CD4-positive, CD25-positive, alpha-beta regulatory T cell (primary cell): ENCODE results near the gene SLC9C1. TPM values are rescaled to one million over a fixed set of nuclear protein-coding genes. Genes with fewer than 3 reads are reported as not detected.

ENCODE experiments used
- ATAC-seq, 2 donors: fragments of 150-1000 bp; cut with Tn5 transposase; one replicate each; pipeline ENCODE4 v1.10.0; 2021; ENCODE audit warnings: low read depth in 2 of 2, moderate number of reproducible peaks in 2 of 2, moderate library complexity in 1 of 2
- DNase-seq, 3 donors: peaks; one replicate each; pipeline versions ENCODE4 v3.0.0 to v3.0.0-alpha.2; 2012 to 2022; ENCODE audit warnings: mixed read lengths in 1 of 3
- H3K27ac ChIP-seq: one replicate; pipeline ENCODE4 v1.7.0; 2013; ENCODE audit warnings: mild to moderate bottlenecking, low read length; ENCODE audit not compliant: insufficient read depth, poor library complexity, severe bottlenecking
- H3K27me3 ChIP-seq: one replicate; pipeline ENCODE4 v1.7.0; 2013; ENCODE audit warnings: low read length; ENCODE audit not compliant: control insufficient read depth, insufficient read depth
- H3K36me3 ChIP-seq: one replicate; pipeline ENCODE4 v1.7.0; 2013; ENCODE audit warnings: mild to moderate bottlenecking, low read length, moderate library complexity; ENCODE audit not compliant: control insufficient read depth, insufficient read depth
- H3K4me1 ChIP-seq: 2 replicates; pipeline ENCODE4 v1.7.0; 2013; ENCODE audit warnings: mild to moderate bottlenecking, low read length; ENCODE audit not compliant: insufficient read depth, control insufficient read depth, poor library complexity, severe bottlenecking
- H3K4me3 ChIP-seq: one replicate; pipeline ENCODE4 v1.7.0; 2013; ENCODE audit warnings: low read depth, mild to moderate bottlenecking, low read length, moderate library complexity
- H3K9me3 ChIP-seq, 2 experiments: 1 replicate in 1 of 2; 2 replicates in 1 of 2; pipeline ENCODE4 v1.7.0; 2013; ENCODE audit warnings: low read length in 2 of 2, mild to moderate bottlenecking in 1 of 2, moderate library complexity in 1 of 2; ENCODE audit not compliant: control insufficient read depth in 2 of 2
- H3K27ac Mint-ChIP-seq, 3 donors: one replicate each; pipeline ENCODE4 v1.8.0; 2020 to 2022; ENCODE audit warnings: mild to moderate bottlenecking in 3 of 3, mixed read lengths in 3 of 3, moderate library complexity in 2 of 3
- H3K27me3 Mint-ChIP-seq: one replicate; pipeline ENCODE4 v1.8.0; 2022; ENCODE audit warnings: mild to moderate bottlenecking, mixed read lengths
- H3K36me3 Mint-ChIP-seq: one replicate; pipeline ENCODE4 v1.8.0; 2020; ENCODE audit warnings: mixed read lengths
- H3K4me1 Mint-ChIP-seq, 4 donors: one replicate each; pipeline ENCODE4 v1.8.0; 2020 to 2022; ENCODE audit warnings: mixed read lengths in 4 of 4, mild to moderate bottlenecking in 1 of 4
- H3K4me3 Mint-ChIP-seq, 4 donors: one replicate each; pipeline ENCODE4 v1.8.0; 2020 to 2022; ENCODE audit warnings: mild to moderate bottlenecking in 4 of 4, mixed read lengths in 4 of 4, moderate library complexity in 3 of 4
- H3K9me3 Mint-ChIP-seq, 7 donors: one replicate each; pipeline ENCODE4 v1.8.0; 2020 to 2022; ENCODE audit warnings: mixed read lengths in 7 of 7, mild to moderate bottlenecking in 3 of 7, moderate library complexity in 2 of 7
- polyA plus RNA-seq, 4 donors: library from polyadenylated mRNA; unstranded; fragments of 300-500 nt; fragmentation: Illumina TruSeq; gene quantifications; one replicate each; pipeline ENCODE4 v1.2.3, GENCODE V29; 2021
- total RNA-seq: library from RNA; stranded (reverse); gene quantifications from one replicate; pipeline ENCODE4 v1.2.3, GENCODE V29; 2022

SLC9C1 gene
- total and polyA plus RNA-seq, 5 donors from 2014 or later = not detected

DNA sequence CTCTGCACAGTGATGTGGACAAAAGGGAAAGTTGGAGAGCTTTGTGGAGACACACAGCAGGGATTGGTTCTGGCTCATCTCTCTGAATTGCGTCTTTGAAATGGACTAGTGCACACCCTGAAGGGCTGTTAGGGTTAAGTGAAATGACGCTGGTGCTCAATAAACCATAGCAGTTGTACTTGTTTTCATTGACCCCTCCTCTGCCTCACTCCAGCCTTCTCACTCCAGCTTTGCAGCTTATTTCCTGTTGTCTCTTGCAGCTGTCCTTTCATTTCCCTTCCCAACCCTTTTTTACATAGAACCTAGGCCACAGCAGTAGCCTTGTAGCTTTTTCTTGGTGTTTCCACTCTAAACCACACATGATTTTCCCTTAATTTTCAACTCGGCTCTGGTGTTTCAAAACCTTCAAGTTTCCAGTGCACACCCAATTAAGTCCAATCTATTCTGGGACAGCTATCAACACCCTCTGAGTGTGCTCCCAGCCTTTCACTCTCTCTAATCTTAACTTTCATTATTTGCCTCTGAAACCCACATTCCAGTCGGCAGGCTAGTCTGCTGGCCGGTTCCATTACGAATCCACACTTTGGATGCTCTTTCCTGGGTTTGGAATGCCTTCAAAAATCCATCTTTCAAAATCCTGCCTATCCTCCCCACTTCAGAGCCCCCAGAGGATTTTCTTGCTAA, 201.4 kb downstream of the SLC9C1 start:
- Histone ChIP-seq H3K27me3 (peaks cover 11% of the 10 kb centered on the region), H3K27ac (no peak overlapping the region), H3K4me1 (no peaks in the 10 kb centered on the region), H3K4me3 (no peak overlapping the region), H3K9me3 (no peaks in the 10 kb centered on the region), H3K36me3 (no peaks in the 10 kb centered on the region)
- peaks cover 0 to 21% (median 8%) of the 10 kb centered on the region in 4 donors for H3K4me1 Mint-ChIP-seq
- H3K27me3 Mint-ChIP-seq = peaks cover 19% of the 10 kb centered on the region
- H3K4me3 Mint-ChIP-seq = no peak overlapping the region
- no peaks in the 10 kb centered on the region for H3K36me3 Mint-ChIP-seq
- no peaks in the 10 kb centered on the region for H3K9me3 Mint-ChIP-seq
- H3K27ac Mint-ChIP-seq = peak overlapping the region in 1 of 3 donors; percentile 60
- ATAC-seq (no peak), DNase-seq (no peak)

DNA sequence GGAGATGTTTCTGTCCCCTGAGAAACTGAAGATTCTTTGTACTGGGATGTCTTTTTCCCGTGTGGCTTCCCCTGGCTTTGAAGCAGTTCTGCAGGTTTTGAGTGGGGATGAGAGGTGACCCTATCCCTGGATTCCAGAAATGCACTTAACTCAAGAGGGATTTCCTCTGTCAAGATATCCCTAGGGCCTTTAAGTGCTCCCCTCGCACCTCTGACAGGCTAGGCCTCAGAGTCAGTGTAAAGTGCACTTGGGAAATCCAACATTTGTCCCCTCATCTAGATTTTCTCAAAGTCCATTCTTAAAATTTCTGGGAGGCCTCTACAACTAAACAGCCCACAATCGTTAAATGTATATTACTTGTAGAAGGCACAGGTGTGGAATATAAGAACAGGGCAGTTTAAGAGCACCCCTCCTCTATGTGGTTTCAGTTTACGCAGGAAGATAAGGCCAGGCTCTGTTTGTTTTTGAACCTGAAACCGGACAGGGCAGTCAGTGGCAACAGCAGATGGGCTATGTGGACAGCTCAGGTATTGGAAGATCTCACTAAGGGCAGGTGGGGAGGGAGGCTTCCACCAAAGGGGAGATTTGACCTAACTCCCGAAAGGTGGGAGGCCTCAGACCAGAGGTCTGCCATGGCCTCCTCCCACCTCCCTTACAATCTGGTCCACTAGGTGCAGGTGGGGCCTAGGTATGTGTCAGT, 203.0 kb downstream of the SLC9C1 start:
- ATAC-seq (no peak), DNase-seq (no peak)
- H3K4me1 Mint-ChIP-seq = peaks cover 0 to 34% (median 15%) of the 10 kb centered on the region in 4 donors
- H3K27ac Mint-ChIP-seq = peak overlapping the region in 1 of 3 donors; percentile 13
- Histone ChIP-seq H3K36me3 (no peaks in the 10 kb centered on the region), H3K4me1 (peaks cover 9% of the 10 kb centered on the region), H3K27me3 (peaks cover 13% of the 10 kb centered on the region), H3K27ac (no peak overlapping the region), H3K4me3 (no peak overlapping the region), H3K9me3 (no peaks in the 10 kb centered on the region)
- H3K27me3 Mint-ChIP-seq = peaks cover 21% of the 10 kb centered on the region
- no peak overlapping the region for H3K4me3 Mint-ChIP-seq
- no peaks in the 10 kb centered on the region for H3K36me3 Mint-ChIP-seq
- no peaks in the 10 kb centered on the region for H3K9me3 Mint-ChIP-seq

Other genes starting within 250 kb of the SLC9C1 start
- 0.59 TPM for gene C3orf52, start 207.8 kb downstream of the SLC9C1 start, total RNA-seq
- gene C3orf52, start 207.8 kb downstream of the SLC9C1 start, polyA plus RNA-seq = under 1 TPM; 0.13 to 0.67 (median 0.42) TPM
- 11.8 TPM for gene GCSAM, start 161.0 kb downstream of the SLC9C1 start, total RNA-seq
- 10 to 100 TPM in 2 of 4 donors, 1 to 10 TPM in 2; 8.1 to 13.6 (median 10.4) TPM for gene GCSAM, start 161.0 kb downstream of the SLC9C1 start, polyA plus RNA-seq
- gene CD200, start 38.9 kb upstream of the SLC9C1 start, total RNA-seq = 2.8 TPM
- 1 to 10 TPM; 1.9 to 4.8 (median 3.4) TPM for gene CD200, start 38.9 kb upstream of the SLC9C1 start, polyA plus RNA-seq
- gene BTLA, start 205.3 kb upstream of the SLC9C1 start, total RNA-seq = 7.1 TPM
- gene BTLA, start 205.3 kb upstream of the SLC9C1 start, polyA plus RNA-seq = 1 to 10 TPM; 2.7 to 5.7 (median 4.6) TPM